CD4-positive, alpha-beta T cell treated with Interleukin-12 subunit alpha and Interleukin-12 subunit beta, for 1 hour (primary cell): ENCODE measurements around the gene DEFB119.
"Not testable (repeated sequence)": the region's sequence is repeated elsewhere in the genome, so short reads cannot be mapped to it uniquely, and the experiment has no call there.

ENCODE experiments used
- DNase-seq: peaks from one replicate; pipeline ENCODE4 v3.0.0-alpha.2; 2020

The DEFB119 gene

GRCh38 chr20:31390490-31390889, at the start of gene DEFB119:
Gene DEFB119, minus strand, starts transcription at chr20:31390590. Its CDS starts 107 bp downstream, at chr20:31390483.
- no peak for DNase-seq

- DNase-seq: no peak
Observed at GRCh38 chr20:31430568-31431115, 40.3 kb upstream of the DEFB119 start.

GRCh38 chr20:31427576-31427975, 37.2 kb upstream of the DEFB119 start:
- DNase-seq: not testable (repeated sequence)

- DNase-seq: not testable (repeated sequence)
Observed at GRCh38 chr20:31426891-31427551, 36.6 kb upstream of the DEFB119 start.

GRCh38 chr20:31425797-31426196, 35.4 kb upstream of the DEFB119 start:
- DNase-seq: no peak

- no peak for DNase-seq
Observed at GRCh38 chr20:31418307-31418706, 27.9 kb upstream of the DEFB119 start.

GRCh38 chr20:31415653-31416052, 25.3 kb upstream of the DEFB119 start:
- no peak for DNase-seq

GRCh38 chr20:31414381-31414780, 24.0 kb upstream of the DEFB119 start:
- DNase-seq: no peak

- DNase-seq: no peak
Observed at GRCh38 chr20:31410011-31410410, 19.6 kb upstream of the DEFB119 start.

GRCh38 chr20:31406115-31406514, 15.7 kb upstream of the DEFB119 start, which contains the start of gene DEFB121:
Gene DEFB121, minus strand, starts transcription at chr20:31406215. Its CDS starts 63 bp downstream, at chr20:31406152.
- DNase-seq: no peak

GRCh38 chr20:31403886-31404285, 13.5 kb upstream of the DEFB119 start:
- no peak for DNase-seq

GRCh38 chr20:31394900-31395299, 4.5 kb upstream of the DEFB119 start:
- no peak for DNase-seq

GRCh38 chr20:31392836-31393235, 2.4 kb upstream of the DEFB119 start:
- DNase-seq: no peak

- no peak for DNase-seq
Observed at GRCh38 chr20:31374346-31374745, 16.0 kb downstream of the DEFB119 start.

- no peak for DNase-seq
Observed at GRCh38 chr20:31368301-31368700, 22.1 kb downstream of the DEFB119 start, which contains the start of gene DEFB118. Gene DEFB118, plus strand, starts transcription at chr20:31368601. Its CDS starts 50 bp downstream, at chr20:31368651.

GRCh38 chr20:31364272-31364671, 26.1 kb downstream of the DEFB119 start:
- DNase-seq: not testable (repeated sequence)

- no peak for DNase-seq
Observed at GRCh38 chr20:31363295-31363694, 27.1 kb downstream of the DEFB119 start.

GRCh38 chr20:31355981-31356380, 34.4 kb downstream of the DEFB119 start:
- DNase-seq: no peak

GRCh38 chr20:31341470-31341869, 48.9 kb downstream of the DEFB119 start:
- DNase-seq: no peak

GRCh38 chr20:31330893-31331292, 59.5 kb downstream of the DEFB119 start:
- no peak for DNase-seq
